Endothelial cell of umbilical vein (primary cell): ENCODE measurements around the gene RUSF1.

Experiments used
- CTCF ChIP-seq, 2 donors: IDR thresholded peaks; 1 replicate in 1 of 2; 2 replicates in 1 of 2; pipeline ENCODE4 v1.5.1; 2011; ENCODE audit warnings: low read length in 2 of 2, mild to moderate bottlenecking in 2 of 2, moderate library complexity in 2 of 2, control low read depth in 1 of 2, inconsistent platforms in 1 of 2, low read depth in 1 of 2; ENCODE audit not compliant: insufficient read depth in 1 of 2; ENCODE audit errors: extremely low read depth in 1 of 2
- JUN ChIP-seq: IDR thresholded peaks from 2 replicates; pipeline ENCODE4 v1.6.1; 2011; ENCODE audit warnings: borderline replicate concordance, low read depth; ENCODE audit not compliant: insufficient read length, insufficient read depth
- POLR2A ChIP-seq: IDR thresholded peaks from 2 replicates; pipeline ENCODE4 v1.6.1; 2012; ENCODE audit warnings: low read depth, mild to moderate bottlenecking, control low read depth, low read length
- POLR2AphosphoS5 ChIP-seq: IDR thresholded peaks from 2 replicates; pipeline ENCODE4 v1.6.1; 2012; ENCODE audit warnings: low read depth, mild to moderate bottlenecking, control low read depth, low read length, moderate library complexity; ENCODE audit not compliant: insufficient read depth

DNA sequence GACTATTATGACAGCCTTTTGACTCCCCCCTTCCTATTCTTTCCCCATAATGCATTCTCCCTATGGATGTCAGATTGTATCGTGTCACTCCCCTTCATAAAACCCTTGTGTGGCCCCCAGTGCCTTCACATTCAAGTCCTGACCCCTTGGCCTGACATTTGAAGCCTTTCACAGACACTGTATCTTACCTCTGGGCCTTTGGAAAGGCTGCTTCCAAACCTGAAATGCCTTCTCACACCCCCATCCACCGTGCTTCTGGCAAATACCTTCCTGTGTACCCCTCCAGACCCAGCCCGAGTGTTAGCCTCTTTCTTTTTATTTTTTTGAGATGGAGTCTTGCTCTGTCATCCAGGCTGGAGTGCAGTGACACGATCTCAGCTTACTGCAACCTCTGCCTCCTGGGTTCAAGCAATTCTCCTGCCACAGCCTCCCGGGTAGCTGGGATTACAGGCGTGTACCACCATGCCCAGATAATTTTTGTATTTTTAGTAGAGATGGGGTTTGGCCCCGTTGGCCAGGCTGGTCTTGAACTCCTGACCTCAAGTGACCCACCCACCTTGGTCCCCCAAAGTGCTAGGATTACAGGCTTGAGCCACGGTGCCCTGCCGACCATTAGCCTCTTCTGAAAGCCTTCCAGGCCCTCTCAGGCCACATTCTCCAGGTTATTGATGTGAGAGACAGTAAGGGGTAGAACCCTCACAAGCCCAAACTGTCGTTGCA lies 46.8 kb downstream of the RUSF1 start:
- TF ChIP-seq CTCF (IDR thresholded peaks at IDR 0.05; ENCODE audit: extremely low read depth in 1 of 2, insufficient read depth in 1 of 2, low read depth in 1 of 2, low read length in 2 of 2) (no peak), POLR2AphosphoS5 (no peak), POLR2A (no peak), JUN (no peak)
